ENCODE results near the gene WASHC2A.
"Not testable (repeated sequence)": the region's sequence is repeated elsewhere in the genome, so short reads cannot be mapped to it uniquely, and the experiment has no call there.

- not testable (repeated sequence) for TF ChIP-seq EZH2 (IDR thresholded peaks at IDR 0.05); POLR2AphosphoS5 (IDR thresholded peaks at IDR 0.05; ENCODE audit: borderline replicate concordance, low read depth, low read length)
These were observed 75.9 kb downstream of the WASHC2A start for GRCh38 chr10:50143512-50144174.
